Loucy (cell line): ENCODE results near the gene ZDHHC12.

ENCODE experiments used
- H2AFZ ChIP-seq: fragments of 200-600 bp; sonication (generic); 2 replicates; pipeline ENCODE4 v1.6.0; 2016; ENCODE audit warnings: antibody characterized with exemption, mild to moderate bottlenecking, low read length, moderate library complexity
- H3F3A ChIP-seq: fragments of 200-600 bp; 2 replicates; pipeline ENCODE4 v1.6.0; 2016; ENCODE audit warnings: antibody characterized with exemption, low read depth, mild to moderate bottlenecking
- H3K27me3 ChIP-seq: fragments of 200-600 bp; sonication (generic); 2 replicates; pipeline ENCODE4 v1.6.1; 2014; ENCODE audit warnings: low read length, mild to moderate bottlenecking; ENCODE audit not compliant: insufficient read depth, poor library complexity, severe bottlenecking
- H3K36me3 ChIP-seq: fragments of 200-600 bp; sonication (generic); 2 replicates; pipeline ENCODE4 v1.6.1; 2016; ENCODE audit warnings: low read length; ENCODE audit not compliant: insufficient read depth
- H3K4me1 ChIP-seq: fragments of 200-600 bp; sonication (generic); 2 replicates; pipeline ENCODE4 v1.5.1; 2014; ENCODE audit warnings: low read length, mild to moderate bottlenecking; ENCODE audit not compliant: insufficient read depth, poor library complexity, severe bottlenecking
- H3K4me2 ChIP-seq: fragments of 200-600 bp; sonication (generic); 2 replicates; pipeline ENCODE4 v1.6.0; 2014; ENCODE audit warnings: antibody characterized with exemption, low read length, low read depth, mild to moderate bottlenecking; ENCODE audit not compliant: poor library complexity, severe bottlenecking
- H3K4me3 ChIP-seq: fragments of 200-600 bp; sonication (generic); 2 replicates; pipeline ENCODE4 v1.5.1; 2014; ENCODE audit warnings: low read length, mild to moderate bottlenecking, mixed read lengths; ENCODE audit not compliant: poor library complexity, severe bottlenecking
- H3K79me2 ChIP-seq: fragments of 200-600 bp; sonication (generic); 2 replicates; pipeline ENCODE4 v1.6.1; 2014; ENCODE audit warnings: low read length; ENCODE audit not compliant: insufficient read depth
- H3K9ac ChIP-seq: fragments of 200-600 bp; sonication (generic); 2 replicates; pipeline ENCODE4 v1.6.0; 2014; ENCODE audit warnings: mild to moderate bottlenecking, low read depth, low read length, moderate library complexity; ENCODE audit not compliant: poor library complexity, severe bottlenecking
- H3K9me2 ChIP-seq: fragments of 200-600 bp; sonication (generic); replicated peaks from 2 replicates; pipeline ENCODE4 v1.6.1; 2016; ENCODE audit warnings: low read depth, low read length, mixed read lengths
- H3K9me3 ChIP-seq: fragments of 200-600 bp; sonication (generic); 2 replicates; pipeline ENCODE4 v1.6.1; 2014; ENCODE audit warnings: mild to moderate bottlenecking, antibody characterized with exemption, low read length, low read depth; ENCODE audit not compliant: insufficient read depth
- H4K20me1 ChIP-seq: fragments of 200-600 bp; sonication (generic); 2 replicates; pipeline ENCODE4 v1.6.0; 2014; ENCODE audit warnings: antibody characterized with exemption, low read length, mild to moderate bottlenecking; ENCODE audit not compliant: insufficient read depth, poor library complexity, severe bottlenecking
- EZH2phosphoT487 ChIP-seq: fragments of 200-600 bp; IDR thresholded peaks from 2 replicates; pipeline ENCODE4 v1.6.1; 2018; ENCODE audit warnings: antibody characterized with exemption, mild to moderate bottlenecking, moderate library complexity, borderline replicate concordance
- TF ChIP-seq, protein P1 (sequence below): fragments of 200-600 bp; sonication (generic); conservative IDR thresholded peaks from 2 replicates; pipeline ENCODE4 v1.5.1; 2014; ENCODE audit warnings: mild to moderate bottlenecking, antibody characterized with exemption, low read length

ZDHHC12 gene

DNA sequence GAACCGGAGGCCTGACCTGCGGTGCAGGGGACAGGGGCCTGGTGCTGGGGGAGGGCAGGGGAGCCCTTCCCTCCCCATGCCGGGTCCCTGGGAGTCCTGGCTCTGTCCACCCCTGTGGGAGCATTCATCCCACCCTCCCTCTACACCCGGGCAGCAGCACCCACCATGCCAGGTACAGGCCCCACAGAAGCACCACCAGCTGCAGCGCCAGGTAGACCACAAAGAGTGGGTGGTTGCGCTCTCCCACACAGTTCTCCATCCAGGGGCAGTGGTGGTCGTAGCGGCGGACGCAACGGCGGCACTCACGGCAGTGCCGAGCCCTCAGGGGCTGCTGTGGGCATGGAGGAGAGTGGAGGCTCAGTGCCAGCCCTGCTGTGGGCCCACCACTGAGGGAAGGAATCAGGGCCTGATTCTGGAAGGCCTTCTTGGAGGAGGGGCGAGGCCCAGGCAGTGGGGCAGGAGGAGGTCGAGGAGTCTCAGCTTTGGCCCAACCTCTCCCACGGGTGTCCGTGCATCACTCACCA is 2.4 kb downstream of the ZDHHC12 start:
- peaks cover 6% of the 10 kb centered on the region for H3K4me1 ChIP-seq
- H2AFZ ChIP-seq, result no peak overlapping the region
- no peak for TF ChIP-seq EZH2phosphoT487
- TF ChIP-seq, protein P1, sequence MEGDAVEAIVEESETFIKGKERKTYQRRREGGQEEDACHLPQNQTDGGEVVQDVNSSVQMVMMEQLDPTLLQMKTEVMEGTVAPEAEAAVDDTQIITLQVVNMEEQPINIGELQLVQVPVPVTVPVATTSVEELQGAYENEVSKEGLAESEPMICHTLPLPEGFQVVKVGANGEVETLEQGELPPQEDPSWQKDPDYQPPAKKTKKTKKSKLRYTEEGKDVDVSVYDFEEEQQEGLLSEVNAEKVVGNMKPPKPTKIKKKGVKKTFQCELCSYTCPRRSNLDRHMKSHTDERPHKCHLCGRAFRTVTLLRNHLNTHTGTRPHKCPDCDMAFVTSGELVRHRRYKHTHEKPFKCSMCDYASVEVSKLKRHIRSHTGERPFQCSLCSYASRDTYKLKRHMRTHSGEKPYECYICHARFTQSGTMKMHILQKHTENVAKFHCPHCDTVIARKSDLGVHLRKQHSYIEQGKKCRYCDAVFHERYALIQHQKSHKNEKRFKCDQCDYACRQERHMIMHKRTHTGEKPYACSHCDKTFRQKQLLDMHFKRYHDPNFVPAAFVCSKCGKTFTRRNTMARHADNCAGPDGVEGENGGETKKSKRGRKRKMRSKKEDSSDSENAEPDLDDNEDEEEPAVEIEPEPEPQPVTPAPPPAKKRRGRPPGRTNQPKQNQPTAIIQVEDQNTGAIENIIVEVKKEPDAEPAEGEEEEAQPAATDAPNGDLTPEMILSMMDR, result no peak
- no peak overlapping the region for H3K4me2 ChIP-seq
- no peaks in the 10 kb centered on the region for H3K27me3 ChIP-seq
- no peaks in the 10 kb centered on the region for H3K9me2 ChIP-seq
- no peaks in the 10 kb centered on the region for H3F3A ChIP-seq
- no peaks in the 10 kb centered on the region for H3K36me3 ChIP-seq
- no peaks in the 10 kb centered on the region for H3K9me3 ChIP-seq
- H4K20me1 ChIP-seq, result no peaks in the 10 kb centered on the region
- H3K79me2 ChIP-seq, result peaks cover 15% of the 10 kb centered on the region
- no peak overlapping the region for H3K4me3 ChIP-seq
- no peak overlapping the region for H3K9ac ChIP-seq

DNA sequence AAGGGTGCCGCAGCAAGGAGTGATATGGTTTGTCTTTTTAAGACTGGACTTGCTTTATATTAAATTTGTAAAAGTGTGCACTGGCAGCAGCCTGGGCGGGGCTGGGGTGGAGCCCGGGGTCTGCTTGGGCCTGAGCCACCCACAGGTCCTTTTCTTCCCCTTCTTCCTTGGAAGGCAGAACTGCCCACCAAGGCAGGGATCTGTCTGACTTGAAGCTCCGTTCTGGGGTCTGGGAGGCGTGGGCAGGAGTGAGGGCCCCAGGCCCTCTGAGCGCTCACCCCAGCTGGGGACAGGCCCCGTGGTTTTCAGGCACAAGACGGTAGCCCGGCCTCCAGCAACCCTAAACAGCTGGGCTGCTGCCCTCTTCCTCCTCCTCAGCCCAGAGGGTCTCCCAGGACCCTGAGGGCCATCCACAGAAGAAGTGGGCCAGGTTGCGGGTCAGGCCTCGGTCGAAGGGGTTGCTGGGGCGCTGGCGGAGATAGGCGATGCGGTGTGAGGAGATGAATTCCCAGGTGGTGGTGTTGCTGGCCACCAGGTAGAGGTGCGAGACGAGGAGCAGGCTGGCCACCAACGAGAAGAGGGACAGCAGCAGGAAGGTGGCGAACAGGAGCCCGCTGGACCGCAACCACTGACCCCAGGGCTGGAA is 3.0 kb downstream of the ZDHHC12 start:
- no peak overlapping the region for H2AFZ ChIP-seq
- no peaks in the 10 kb centered on the region for H3K27me3 ChIP-seq
- H3K4me1 ChIP-seq, result peaks cover 6% of the 10 kb centered on the region
- H3F3A ChIP-seq, result no peaks in the 10 kb centered on the region
- no peaks in the 10 kb centered on the region for H3K9me3 ChIP-seq
- H4K20me1 ChIP-seq, result no peaks in the 10 kb centered on the region
- no peak overlapping the region for H3K9ac ChIP-seq
- peaks cover 15% of the 10 kb centered on the region for H3K79me2 ChIP-seq
- no peaks in the 10 kb centered on the region for H3K9me2 ChIP-seq
- no peak overlapping the region for H3K4me3 ChIP-seq
- no peaks in the 10 kb centered on the region for H3K36me3 ChIP-seq
- no peak for TF ChIP-seq EZH2phosphoT487
- TF ChIP-seq, protein P1, result no peak
- no peak overlapping the region for H3K4me2 ChIP-seq

GRCh38 chr9:128719919-128720605 is 3.9 kb downstream of the ZDHHC12 start:
- Histone ChIP-seq H4K20me1 (no peaks in the 10 kb centered on the region), H3K27me3 (no peaks in the 10 kb centered on the region), H3K79me2 (peaks cover 15% of the 10 kb centered on the region), H3K4me1 (peaks cover 6% of the 10 kb centered on the region), H3K9me3 (no peaks in the 10 kb centered on the region), H2AFZ (no peak overlapping the region), H3K9me2 (no peaks in the 10 kb centered on the region), H3K9ac (no peak overlapping the region), H3K4me3 (no peak overlapping the region), H3K4me2 (no peak overlapping the region), H3F3A (no peaks in the 10 kb centered on the region), H3K36me3 (no peaks in the 10 kb centered on the region)
- TF ChIP-seq, protein P1, result no peak
- no peak for TF ChIP-seq EZH2phosphoT487
